Measurements from ENCODE around the gene CDC42. TPM values are rescaled to one million over a fixed set of nuclear protein-coding genes. Genes with fewer than 3 reads are reported as not detected.

The CDC42 gene

GRCh38 chr1:22139066-22139594 is 86.6 kb downstream of the CDC42 start:
- peaks cover 5% of the 10 kb centered on the region for H3K4me1 ChIP-seq (ENCODE audit: control insufficient read depth, insufficient read depth, low read length)
- no peak overlapping the region for H3K9ac ChIP-seq (ENCODE audit: low read depth, low read length)
- no peak overlapping the region for H3K4me2 ChIP-seq (ENCODE audit: low read length)
- H3K4me3 ChIP-seq (ENCODE audit: low read length), result no peak overlapping the region
- H3K36me3 ChIP-seq (ENCODE audit: insufficient read depth, low read length), result no peaks in the 10 kb centered on the region
- H3K27me3 ChIP-seq (ENCODE audit: control insufficient read depth, insufficient read depth, low read length), result peaks cover 51% of the 10 kb centered on the region
- H3K9me3 ChIP-seq (replicated peaks; ENCODE audit: low read length), result no peaks in the 10 kb centered on the region

- Histone ChIP-seq H3K4me1 (ENCODE audit: control insufficient read depth, insufficient read depth, low read length) (peaks cover 5% of the 10 kb centered on the region), H3K9ac (ENCODE audit: low read depth, low read length) (no peak overlapping the region), H3K27me3 (ENCODE audit: control insufficient read depth, insufficient read depth, low read length) (peaks cover 51% of the 10 kb centered on the region), H3K4me2 (ENCODE audit: low read length) (no peak overlapping the region), H3K4me3 (ENCODE audit: low read length) (no peak overlapping the region), H3K36me3 (ENCODE audit: insufficient read depth, low read length) (no peaks in the 10 kb centered on the region), H3K9me3 (replicated peaks; ENCODE audit: low read length) (no peaks in the 10 kb centered on the region)
Observed at GRCh38 chr1:22139817-22140216, 87.3 kb downstream of the CDC42 start.

Small RNAs within 50 kb of the gene (small RNA-seq; reads per million reads assigned to genes)
- not detected for gene RN7SL186P
- not detected for gene RNU6-776P
